Stimulated activated CD8-positive, alpha-beta memory T cell treated with anti-CD3 and anti-CD28 coated beads, Interleukin-4, amount 100 ng/mL, for 48 hours (primary cell): ENCODE measurements around the gene CAMK2B.

Experiments
- DNase-seq: peaks from one replicate; pipeline ENCODE4 v3.0.0-alpha.2; 2020

CAMK2B gene

DNA sequence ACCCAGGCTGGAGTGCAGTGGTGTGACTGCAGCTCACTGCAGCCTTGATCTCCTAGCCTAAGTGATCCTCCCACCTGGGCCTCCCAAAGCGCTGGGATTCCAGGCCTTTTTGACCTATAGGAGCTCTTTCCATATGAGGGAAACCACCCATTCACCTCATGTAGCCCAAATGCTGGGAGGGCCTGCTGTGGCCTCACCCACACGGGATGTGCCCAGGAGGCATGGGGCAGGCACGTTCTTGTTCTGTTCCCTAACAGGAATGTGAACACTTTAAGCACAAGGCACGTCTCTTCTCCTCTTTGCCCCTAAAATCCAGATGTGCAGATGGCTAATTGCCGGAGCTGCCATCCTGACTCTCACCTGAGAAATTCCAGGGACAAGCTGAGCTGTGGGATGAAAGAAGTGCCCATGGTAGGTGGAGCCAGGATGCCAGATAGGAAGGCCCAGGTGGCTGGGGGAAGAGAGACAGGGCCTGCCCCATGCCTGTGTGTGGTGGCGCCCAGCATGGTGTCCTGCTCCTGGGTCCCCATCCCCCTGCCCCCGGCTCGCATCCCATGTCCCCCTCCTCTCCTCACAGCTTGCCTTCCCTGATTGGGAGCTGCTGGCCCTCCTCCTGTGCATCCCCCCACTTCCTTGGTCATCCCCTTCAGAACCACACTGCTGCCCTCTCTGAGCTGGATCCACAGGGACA is 17.3 kb downstream of the CAMK2B start:
- peak; percentile 15 for DNase-seq

DNA sequence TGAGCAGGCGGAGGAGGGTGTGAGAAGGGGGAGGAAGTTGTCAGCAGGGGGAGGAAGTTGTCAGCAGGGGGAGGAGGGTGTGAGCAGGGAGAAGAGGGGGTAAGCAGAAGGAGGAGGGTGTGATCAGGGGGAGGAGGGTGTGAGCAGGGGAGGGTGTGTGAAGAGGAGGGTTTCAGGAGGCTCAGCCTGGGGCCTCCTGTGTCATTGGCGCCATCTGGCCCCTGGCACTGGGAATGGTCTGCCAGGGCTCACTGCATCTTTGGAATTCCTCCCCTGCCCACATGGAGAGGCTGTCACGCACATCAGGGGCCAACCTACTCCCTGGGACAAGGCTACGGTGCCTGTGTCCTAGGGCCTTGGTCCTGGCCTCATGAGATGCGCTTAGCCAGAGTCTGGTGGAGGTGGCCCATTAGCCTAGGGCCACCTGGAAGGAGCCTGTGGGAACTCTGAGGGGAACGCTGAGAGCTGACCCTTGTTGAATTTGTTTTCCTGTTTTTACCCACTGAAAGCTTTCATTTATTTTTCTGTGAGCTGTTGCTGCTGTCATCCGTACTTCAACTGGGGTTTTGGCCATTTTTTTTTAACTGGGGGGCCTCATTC is 18.0 kb downstream of the CAMK2B start:
- peak; percentile 35 for DNase-seq

DNA sequence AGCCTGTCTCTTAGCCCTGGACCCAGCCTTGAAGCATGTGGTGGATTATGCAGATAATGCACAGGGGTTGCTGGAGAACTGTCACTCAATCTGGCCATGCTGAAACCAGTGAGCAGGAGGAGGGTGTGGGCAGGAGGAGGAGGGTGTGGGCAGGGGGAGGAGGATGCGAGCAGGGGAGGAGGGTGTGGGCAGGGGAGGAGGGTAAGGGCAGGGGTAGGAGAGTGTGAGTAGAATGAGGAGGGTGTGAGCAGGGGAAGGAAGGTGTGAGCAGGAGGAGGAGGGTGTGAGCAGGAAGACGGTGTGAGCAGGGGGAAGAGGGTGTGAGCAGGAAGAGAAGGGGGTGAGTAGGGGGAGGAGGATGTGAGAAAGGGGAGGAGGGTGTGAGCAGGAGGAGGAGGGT is 18.8 kb downstream of the CAMK2B start:
- peak; percentile 6 for DNase-seq

DNA sequence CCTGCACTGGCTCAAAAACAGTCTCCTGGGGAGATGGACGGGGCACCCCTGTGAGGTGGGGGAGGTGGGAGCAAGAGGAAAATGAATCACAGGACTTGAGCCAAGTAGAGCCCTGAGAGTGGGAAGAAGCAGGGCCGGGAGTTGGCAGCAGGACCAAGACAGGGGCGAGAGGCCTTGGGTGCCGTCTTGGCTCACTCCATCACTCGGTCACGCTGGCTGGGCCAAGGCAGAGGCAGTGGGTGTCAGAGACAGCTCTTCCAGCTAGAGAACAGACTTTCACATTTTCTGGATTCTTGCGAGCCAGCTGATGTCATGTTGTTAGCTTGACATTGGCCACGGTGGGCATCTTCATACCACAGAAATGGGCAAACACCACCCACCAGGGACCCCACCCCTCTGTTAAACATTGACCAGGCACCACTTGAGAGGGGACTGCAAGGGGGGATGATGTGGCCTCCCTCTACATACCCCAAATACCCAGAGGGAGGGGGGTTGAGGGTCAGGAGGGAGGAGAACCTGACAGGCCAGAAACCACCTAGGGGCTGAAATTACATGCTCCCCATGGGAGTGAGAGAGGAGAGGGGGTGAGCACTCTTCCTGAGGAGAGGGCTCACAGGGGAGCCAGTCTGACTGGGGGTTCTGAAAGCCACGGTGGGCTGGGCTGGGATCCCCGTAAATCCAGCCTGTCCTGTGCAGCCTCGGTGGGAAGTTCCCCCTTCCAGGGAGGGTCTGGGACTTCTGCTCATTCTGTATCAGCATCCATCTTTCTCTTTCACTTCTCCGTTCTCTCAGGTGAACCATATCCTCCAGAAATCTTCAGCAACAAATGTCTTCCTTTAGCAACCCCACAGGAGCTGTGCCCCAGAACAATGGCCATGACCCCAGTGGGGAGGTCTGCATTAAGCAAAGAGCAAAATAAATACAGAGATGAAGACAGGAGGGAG is 19.6 kb downstream of the CAMK2B start:
- peak; percentile 9 for DNase-seq

DNA sequence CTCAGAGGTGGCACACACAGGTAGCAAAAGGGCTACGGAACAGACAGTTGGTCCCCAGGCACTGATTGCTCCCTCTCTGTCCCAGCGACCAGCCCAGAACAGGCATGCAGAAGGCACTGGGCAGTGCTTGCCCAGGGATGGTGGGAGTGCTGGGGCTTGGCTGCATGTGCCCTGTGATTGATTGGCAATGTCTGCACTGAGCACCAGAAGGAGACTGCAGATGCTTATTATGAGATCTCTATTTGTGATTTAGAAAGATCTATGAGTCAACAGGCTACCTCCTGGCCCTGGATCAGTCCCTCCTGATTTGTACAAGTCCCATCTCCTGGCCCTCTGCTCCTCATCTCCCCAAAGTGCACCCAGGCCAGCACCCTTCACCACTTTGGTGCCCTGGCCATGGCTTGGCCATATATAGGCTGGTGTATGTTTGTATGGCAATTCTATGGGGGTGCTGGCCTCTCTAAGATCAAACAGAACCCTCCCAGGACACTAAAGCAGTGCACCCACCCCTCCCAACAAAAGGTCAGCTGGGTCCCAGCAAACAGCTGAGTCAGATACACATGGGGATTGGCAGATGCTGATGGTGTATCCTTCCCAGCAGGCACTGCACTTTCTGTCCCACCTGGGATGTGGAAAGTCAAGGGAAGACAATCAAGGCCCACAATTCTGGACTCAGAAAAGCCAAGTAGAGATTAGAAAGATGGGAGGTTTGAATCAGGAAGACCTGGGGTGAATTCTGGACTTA is 30.9 kb downstream of the CAMK2B start:
- DNase-seq: no peak

DNA sequence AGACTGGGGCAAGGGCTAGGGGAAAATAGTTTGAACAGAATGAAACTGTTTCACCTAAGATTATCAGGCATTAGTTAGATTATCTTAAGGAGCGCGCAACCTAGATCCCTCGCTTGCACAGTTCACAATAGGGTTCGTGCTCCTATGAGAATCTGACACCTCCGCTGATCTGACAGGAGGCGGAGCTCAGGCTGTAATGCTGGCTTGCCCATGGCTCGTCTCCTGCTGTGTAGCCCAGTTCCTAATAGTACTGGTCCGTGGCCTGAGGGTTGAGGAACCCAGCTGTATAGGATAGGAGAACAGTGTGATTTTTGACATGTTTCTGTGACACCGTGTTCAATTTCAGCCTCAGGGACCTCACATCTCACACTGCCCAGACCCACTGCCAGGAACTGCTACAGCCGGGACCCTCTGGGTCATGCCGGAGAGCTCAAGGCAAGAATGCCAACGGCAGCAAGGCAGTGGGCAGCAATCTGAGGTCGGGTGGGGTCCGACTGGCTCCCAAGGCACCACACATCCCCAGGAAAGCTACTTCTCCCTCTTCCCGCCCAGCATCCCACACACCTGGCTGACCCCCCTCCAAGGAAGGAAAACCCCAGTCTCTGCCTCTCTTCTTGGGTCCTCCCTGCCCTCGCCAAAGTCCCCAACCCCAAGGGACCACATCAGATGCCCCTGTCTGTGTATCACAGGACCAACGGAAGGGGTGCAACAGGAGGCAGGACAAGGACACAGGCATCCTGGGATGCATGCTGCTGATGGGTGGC is 31.7 kb downstream of the CAMK2B start:
- DNase-seq: peak; percentile 9

DNA sequence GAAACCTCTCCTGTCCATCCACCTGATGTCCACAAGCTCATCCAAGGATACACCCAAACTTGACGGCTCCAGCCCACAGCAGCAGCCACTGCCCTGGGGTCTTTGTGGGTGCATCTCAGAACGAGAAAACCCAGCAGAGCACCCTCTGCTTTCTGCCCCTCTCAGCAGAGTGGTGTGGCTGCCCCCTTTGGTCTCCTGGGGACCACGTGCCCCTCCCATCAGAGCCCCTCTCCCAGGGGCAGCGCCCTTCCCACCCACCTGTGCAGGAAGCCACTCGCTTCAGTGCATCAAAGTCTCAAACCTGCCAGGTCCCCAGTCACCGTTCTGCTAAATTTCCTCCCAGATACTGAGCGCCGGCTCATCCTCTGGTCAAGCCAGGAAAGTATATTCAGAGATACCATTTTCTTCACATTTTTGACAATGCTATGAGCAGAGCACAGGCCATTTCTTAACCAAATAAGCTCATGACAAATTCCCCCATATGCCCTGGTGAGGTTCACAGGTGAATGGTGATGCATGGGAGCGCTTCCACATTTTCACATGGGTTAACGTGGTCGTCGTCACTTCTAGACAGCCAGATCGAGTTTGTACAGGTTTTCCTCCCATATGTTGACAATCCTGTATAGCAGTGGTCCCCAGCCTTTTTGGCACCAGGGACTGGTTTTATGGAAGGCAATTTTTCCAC is 32.4 kb downstream of the CAMK2B start:
- peak; percentile 12 for DNase-seq

DNA sequence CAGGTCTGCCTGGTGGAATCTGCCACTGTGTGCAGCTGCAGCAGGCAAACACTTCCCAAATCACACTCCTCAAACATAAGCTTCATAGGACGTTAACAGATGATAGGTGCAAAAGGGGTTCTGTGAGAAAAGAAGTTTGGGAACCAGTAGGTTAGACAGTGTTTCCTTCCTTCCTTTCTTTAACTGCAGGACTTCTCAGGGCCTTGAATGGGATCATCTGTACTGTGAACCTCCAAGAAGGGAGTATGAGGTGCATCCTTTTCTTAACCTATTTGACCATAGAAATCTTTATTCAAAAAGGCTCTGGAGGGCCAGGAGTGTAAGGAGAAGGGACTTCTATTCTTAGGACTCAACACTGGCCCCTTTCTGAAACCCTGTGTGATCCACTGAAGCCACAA is 33.0 kb downstream of the CAMK2B start:
- no peak for DNase-seq

DNA sequence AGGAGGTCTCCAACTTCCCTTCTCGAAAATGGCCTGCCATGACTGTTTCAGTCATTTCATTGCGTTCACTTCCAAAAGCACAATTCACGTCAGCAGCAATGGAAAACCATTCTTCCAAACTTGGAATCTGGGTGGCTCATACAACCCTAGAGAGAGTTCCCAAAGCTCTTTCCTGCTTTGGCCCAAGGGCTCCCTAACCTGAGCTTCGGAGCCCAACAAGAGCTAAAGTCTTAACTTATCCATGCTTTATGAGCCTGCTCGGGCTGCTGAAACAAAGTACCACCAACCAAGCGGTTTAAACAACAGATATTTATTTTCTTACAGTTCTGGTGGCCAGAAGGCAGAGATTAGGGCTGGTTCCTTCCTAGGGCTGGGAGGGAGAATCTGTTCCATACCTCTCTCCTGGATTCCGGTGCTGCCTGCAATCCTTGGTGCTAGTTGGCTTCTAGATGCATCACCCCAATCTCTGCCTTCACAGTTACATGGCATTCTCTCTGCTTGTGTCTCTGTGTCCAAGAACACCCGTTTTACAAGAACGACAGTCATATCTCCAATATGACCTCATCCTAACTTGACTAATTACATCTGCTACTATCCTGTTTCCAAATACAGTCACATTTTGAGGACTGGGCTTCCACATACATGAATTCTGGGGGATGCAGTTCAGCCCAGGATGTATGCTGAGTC is 33.5 kb downstream of the CAMK2B start:
- peak; percentile 14 for DNase-seq

DNA sequence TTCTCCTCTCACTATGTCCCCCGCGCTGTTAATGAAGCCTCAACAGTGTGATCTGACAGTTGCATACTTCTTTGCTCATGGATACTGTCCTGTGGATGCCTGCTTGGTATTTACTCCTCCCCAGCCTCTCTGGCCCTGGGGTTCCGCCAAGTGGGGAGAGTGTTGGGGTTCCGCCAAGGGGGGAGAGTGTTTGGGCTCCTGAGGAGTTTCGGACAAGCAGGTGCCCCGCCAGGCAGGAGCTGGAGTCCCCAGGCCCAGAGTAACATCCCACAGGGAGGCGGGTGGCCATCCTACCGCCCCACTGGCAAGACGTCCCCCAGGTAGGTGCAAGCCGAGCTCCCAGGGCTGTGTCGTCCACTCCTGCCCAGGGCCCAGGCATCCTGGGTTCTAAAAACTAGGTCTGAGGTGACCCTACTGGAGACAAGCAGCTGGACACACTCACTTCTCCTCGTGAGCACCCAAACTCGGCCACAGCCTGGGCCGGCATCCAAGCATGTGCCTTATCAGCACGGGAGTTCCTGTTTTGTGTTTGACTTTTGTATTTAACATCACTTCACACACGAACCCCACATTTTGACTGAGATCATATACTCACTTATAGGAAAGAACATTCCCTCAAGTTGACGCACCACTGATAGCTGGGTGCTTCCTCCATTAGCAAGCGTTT is 34.2 kb downstream of the CAMK2B start:
- peak; percentile 20 for DNase-seq

DNA sequence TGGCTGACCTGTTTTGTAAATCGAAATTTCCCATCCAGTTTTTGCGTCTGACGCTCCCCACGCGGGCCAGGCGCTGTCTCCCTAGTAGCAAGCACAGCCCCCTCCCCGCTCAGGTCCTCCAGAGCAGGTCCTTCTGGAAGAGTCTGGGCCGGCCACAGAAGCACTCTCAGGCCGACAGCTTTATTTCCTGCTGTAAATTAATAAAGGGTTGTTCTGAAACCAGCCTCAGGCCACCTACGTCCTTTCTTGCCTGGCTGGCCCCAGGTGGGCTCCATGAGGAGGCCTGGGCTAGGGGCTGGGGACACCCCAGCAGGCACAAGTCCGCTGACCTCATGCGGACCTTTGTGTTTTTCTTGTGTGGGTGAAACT is 35.2 kb downstream of the CAMK2B start:
- no peak for DNase-seq

DNA sequence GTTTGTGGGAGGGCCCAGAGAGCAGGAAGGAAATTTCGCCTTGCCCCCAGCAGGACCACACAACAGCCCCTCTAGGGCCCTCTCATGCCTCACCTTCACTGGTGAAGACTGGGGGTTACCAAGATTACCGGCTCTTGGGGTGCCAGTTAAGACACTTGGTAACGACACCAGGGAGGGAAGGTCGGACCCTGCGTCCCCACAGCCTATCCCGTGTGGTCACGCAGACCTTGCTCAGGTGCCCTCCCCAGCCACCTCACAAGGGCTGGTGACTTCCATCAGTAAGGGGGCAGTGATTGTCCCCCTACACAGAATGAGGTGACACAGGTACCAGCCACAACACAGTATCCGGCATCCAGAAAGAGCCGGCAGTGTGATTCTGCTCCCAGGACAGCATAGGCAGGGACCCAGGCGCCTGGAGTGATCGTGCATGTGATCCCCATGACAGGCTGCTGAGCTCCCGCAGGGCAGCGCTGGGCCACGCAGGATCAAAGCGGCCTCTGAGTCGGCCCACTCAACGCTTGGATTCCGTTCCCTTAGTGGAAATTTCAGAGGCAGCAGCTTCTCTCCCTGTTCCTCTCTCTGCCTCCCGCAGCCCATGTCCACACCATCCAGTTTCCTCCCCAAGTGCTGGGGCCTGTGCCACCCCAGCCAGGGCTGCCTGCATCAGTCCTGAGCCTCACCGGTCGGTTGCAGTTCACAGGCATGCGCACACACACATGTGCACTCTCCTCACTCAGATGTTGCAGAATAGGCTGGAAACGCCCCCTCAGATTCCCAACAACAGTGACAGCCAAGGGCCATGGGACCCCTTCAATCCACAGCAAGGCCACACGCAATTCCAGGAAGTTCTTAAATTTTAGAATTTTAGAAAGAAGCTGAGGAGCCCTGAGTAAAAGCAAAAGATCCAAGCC is 35.8 kb downstream of the CAMK2B start:
- peak; percentile 20 for DNase-seq

DNA sequence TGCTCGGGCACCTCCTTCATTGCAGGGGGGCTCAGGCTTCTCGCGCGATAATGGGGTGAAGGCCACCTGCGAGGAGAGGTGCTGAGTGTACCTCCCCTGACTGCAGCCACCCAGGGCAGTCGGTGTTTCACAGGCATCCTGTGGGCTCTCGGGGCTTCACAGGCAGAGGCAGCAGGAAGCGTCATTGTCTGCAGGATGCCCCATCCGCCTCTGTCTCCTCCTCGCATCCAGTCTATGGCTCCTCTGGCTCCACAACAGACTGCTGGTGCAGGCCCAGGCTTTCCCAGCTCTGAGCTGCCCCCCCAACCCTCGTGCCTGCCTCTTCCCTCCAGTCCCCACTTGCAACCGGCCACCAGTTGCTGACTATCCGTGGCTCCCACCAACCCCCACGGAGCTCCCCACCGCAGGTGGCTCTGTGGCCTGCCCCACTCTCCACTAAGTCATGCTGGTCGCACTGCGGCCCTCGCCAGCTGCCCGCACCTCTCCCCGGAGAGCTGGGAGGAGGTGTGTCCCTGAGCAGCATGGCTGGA is 36.5 kb downstream of the CAMK2B start:
- peak; percentile 17 for DNase-seq

DNA sequence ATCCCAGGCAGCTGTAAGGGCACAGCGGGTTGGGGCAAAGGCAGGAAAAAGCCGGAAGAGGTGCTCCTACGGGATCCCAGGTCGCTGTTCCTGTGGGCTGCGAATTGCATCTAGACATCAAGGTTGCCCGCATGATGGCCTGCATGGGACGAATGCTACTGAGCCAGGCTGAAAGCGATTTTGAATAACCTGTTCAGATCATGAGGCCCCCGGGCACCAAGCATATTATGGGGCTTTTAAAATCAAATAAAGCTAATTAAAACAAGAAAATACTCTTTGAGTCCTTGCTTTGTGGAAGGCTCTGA is 37.1 kb downstream of the CAMK2B start:
- peak; percentile 12 for DNase-seq

DNA sequence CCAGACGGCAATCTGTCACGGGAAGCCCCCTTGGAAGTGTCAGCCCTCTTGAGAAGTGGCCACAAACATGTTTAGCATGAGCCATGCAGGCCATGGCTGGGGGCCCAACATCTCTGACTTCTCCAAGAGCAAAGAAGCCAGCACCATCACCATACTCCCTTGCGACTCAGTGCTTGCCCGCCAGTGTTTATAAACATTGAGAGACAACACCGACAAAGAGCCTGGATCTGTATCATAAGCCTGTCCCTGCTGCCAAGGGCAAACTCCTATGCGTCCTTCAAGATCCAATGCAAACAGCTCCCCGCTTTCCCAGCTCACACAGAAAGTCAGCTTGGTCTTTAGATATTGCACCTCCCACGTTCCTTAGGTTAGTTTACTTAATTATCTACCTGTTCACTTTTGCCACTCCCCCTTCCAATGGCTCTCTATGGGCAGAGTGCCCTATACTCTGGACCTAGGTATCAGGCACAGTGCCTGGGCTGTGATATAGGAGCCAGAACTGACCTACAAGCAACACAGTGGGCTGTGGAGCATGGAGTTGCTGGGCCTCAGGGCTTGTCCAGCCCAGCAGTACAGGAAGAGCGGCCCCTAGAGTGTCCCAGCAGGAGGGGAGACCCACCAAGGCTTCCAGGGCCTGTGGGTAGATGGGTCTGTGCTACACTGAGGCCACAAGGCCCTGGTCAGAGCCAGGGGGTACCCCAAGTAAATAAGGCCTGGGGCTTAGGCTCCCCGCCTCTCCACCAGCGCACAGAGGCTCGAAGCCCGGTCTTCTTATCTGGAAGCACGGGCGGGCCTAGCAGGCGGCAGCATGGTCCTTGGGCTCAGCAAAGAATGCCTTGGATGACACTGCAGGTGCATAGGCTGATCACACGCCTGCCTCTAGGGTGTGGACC is 37.7 kb downstream of the CAMK2B start:
- DNase-seq: no peak

DNA sequence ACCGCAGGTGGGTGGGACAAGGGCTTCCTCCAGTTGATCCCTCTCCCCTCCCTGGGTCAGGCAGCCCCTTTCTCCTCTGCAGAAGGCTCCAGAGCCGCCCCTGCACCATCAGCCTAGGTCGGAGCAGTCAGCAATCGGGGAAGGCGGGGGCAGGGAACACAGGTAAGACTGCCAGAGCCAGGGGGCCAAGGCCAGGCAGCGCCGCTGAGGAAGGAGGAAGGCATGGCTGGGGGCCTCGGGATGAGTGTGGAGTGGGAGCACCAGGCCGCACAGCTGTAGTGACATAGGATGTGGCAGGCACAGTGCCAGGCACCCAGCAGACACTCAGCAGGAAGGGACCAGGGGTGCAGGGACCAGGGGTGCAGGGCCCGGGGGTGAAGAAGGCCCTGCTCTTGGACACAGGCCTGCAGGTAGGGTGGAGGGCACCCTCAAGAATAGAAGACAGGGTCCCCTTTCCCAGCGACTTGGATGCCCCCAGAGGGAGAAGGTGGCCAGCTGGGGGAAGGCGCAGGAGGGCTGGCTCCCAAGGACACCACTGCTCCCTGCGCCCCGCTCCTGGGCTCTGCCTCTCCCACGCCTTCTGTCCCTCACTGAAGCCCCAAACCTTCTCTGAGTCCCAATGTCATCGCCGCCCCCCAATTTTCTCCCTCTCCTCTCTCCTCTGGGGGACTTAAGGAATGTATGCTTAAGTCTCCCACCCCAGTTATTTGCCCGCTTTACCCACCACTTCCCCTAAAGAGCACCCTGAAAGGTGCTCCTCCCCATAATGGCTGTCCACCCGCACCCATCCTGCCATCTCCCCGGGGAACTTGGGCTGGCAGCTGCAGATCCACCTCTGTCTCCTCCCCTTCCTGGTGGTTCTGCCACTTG is 38.5 kb downstream of the CAMK2B start:
- peak; percentile 17 for DNase-seq

DNA sequence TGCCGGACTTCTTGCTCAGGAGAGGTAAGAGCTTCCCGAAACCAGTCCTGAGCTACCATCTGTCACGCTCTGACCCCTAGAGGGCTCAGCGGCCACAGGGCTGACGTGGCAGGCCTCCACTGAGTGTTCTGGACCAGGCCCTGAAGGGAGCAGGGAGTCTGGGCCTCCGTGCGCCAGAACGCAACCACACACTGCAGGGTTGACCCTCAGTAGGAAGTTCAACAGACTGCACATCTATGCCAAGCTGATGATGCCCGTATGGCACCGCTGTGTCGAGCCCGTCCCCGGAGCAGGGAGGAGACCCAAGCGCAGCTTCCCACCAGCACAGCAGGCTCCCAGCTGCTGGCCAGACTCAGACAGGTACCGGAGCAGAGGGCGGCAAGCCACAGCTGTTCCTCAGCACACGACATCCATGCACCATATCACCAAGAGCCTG is 39.2 kb downstream of the CAMK2B start:
- peak; percentile 16 for DNase-seq
